ENCODE data around the gene ANO1. TPM values are rescaled to one million over a fixed set of nuclear protein-coding genes. Genes with fewer than 3 reads are reported as not detected.

The ANO1 gene
- total RNA-seq, 2 donors from 2014 or later: 34.6 to 43.9 TPM

DNA sequence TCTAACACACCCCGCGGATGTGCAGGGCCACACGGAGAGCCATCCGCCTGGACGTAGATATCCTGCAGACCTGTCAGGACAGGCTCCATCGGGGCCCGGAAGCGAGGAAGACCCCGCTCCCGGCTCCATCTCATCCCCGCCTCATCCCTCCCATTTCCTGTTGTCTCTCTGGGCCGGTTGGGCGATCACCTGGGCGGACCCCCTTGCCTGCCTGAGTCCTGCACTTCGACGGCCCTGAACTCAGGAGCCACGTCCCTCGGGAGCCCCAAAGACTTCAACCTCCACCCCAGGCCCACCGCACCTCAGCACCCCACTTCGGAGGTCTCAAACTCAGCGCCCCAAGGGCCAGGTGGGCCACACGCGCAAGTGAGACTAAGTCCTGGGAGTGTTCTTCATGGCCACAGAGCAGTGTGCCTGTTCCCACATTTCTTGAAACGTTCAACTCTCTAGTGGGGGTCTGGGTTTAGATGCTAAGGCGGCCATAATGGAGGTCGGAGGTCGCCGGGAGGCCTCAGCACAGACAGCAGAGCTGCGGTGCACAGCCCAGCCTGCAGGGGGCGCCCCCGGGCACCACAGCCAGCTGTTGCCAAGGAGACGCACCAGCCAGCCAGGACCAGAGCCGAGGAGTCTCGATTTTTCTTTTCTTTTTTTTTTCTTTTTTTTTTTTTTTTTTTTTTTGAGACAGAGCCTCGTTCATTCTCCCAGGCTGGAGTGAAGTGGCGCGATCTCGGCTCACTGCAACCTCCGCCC lies 99.0 kb downstream of the ANO1 start:
- no peak for DNase-seq (ENCODE audit: low spot score)
- Histone ChIP-seq H3K4me1 (replicated peaks) (peaks cover 3% of the 10 kb centered on the region), H3K36me3 (no peaks in the 10 kb centered on the region), H3K27me3 (replicated peaks; ENCODE audit: insufficient read depth) (no peaks in the 10 kb centered on the region), H3K9me3 (no peaks in the 10 kb centered on the region), H3K27ac (no peak overlapping the region), H3K4me3 (no peak overlapping the region)
- TF ChIP-seq POLR2A (IDR thresholded peaks at IDR 0.05): no peak
- TF ChIP-seq POLR2AphosphoS5 (IDR thresholded peaks at IDR 0.05): no peak
- TF ChIP-seq, protein P1, sequence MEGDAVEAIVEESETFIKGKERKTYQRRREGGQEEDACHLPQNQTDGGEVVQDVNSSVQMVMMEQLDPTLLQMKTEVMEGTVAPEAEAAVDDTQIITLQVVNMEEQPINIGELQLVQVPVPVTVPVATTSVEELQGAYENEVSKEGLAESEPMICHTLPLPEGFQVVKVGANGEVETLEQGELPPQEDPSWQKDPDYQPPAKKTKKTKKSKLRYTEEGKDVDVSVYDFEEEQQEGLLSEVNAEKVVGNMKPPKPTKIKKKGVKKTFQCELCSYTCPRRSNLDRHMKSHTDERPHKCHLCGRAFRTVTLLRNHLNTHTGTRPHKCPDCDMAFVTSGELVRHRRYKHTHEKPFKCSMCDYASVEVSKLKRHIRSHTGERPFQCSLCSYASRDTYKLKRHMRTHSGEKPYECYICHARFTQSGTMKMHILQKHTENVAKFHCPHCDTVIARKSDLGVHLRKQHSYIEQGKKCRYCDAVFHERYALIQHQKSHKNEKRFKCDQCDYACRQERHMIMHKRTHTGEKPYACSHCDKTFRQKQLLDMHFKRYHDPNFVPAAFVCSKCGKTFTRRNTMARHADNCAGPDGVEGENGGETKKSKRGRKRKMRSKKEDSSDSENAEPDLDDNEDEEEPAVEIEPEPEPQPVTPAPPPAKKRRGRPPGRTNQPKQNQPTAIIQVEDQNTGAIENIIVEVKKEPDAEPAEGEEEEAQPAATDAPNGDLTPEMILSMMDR (IDR thresholded peaks at IDR 0.05): peak in 1 of 4 experiments; percentile 43
- intact Hi-C loops (cut with DNase I): no loop called here
- 78% methylated on average over 36 of the region's 39 CpGs for WGBS

GRCh38 chr11:70180906-70181305 lies 102.8 kb downstream of the ANO1 start:
- intact Hi-C loops (cut with DNase I): no loop called here
- WGBS: 93% methylated on average over 7 of the region's 11 CpGs
- TF ChIP-seq, protein P1 (IDR thresholded peaks at IDR 0.05): no peak
- TF ChIP-seq POLR2AphosphoS5 (IDR thresholded peaks at IDR 0.05): no peak

DNA sequence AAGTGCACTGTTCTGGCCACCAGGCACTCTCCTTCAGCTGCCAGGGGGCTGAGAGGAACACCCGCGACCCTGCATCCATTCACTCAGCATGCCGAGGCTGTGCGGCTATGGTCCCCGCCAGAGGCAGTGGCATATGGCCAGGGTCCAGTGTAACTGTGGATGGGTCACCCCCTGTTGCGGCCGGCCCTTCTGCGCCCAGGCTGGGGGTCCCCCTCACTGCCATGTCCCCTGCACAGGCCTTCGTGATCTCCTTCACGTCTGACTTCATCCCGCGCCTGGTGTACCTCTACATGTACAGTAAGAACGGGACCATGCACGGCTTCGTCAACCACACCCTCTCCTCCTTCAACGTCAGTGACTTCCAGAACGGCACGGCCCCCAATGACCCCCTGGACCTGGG lies 104.1 kb downstream of the ANO1 start:
- no peaks in the 10 kb centered on the region for H3K36me3 ChIP-seq
- 94% methylated on average over 18 of the region's 18 CpGs for WGBS
- H3K9me3 ChIP-seq: no peaks in the 10 kb centered on the region
- H3K27ac ChIP-seq: no peak overlapping the region
- DNase-seq (ENCODE audit: low spot score): no peak
- TF ChIP-seq POLR2A (IDR thresholded peaks at IDR 0.05) (no peak), POLR2AphosphoS5 (IDR thresholded peaks at IDR 0.05) (no peak)
- TF ChIP-seq, protein P1 (IDR thresholded peaks at IDR 0.05): no peak
- H3K4me1 ChIP-seq (replicated peaks): no peaks in the 10 kb centered on the region
- H3K4me3 ChIP-seq: no peak overlapping the region
- no peaks in the 10 kb centered on the region for H3K27me3 ChIP-seq (replicated peaks; ENCODE audit: insufficient read depth)
- intact Hi-C loops (cut with DNase I): no loop called here

More at GRCh38 chr11:70180906-70181305, 102.8 kb downstream of the ANO1 start:
- no peaks in the 10 kb centered on the region for H3K4me1 ChIP-seq (replicated peaks)
- H3K27ac ChIP-seq: no peak overlapping the region
- no peak overlapping the region for H3K4me3 ChIP-seq
- H3K27me3 ChIP-seq (replicated peaks; ENCODE audit: insufficient read depth): no peaks in the 10 kb centered on the region
- H3K9me3 ChIP-seq: no peaks in the 10 kb centered on the region
- no peak for DNase-seq (ENCODE audit: low spot score)
- H3K36me3 ChIP-seq: no peaks in the 10 kb centered on the region

- no peaks in the 10 kb centered on the region for H3K9me3 ChIP-seq
- no peaks in the 10 kb centered on the region for H3K27me3 ChIP-seq (replicated peaks; ENCODE audit: insufficient read depth)
- no peak for DNase-seq (ENCODE audit: low spot score)
- H3K36me3 ChIP-seq: no peaks in the 10 kb centered on the region
- 100% methylated on average over 1 of the region's 1 CpG for WGBS
- intact Hi-C loops (cut with DNase I): no loop called here
- no peaks in the 10 kb centered on the region for H3K4me1 ChIP-seq (replicated peaks)
- no peak overlapping the region for H3K4me3 ChIP-seq
- TF ChIP-seq, protein P1 (IDR thresholded peaks at IDR 0.05): no peak
- TF ChIP-seq POLR2AphosphoS5 (IDR thresholded peaks at IDR 0.05) (no peak), POLR2A (IDR thresholded peaks at IDR 0.05) (no peak)
- peak overlapping the region; percentile 38 to 62 for H3K27ac ChIP-seq
These were observed 104.9 kb downstream of the ANO1 start for GRCh38 chr11:70183032-70183431.

Measured in prostate gland (tissue), 2 donors.